SK-N-SH (cell line): ENCODE measurements around the gene MARVELD1. TPM values are rescaled to one million over a fixed set of nuclear protein-coding genes. Genes with fewer than 3 reads are reported as not detected.

ENCODE experiments used
- CTCF ChIA-PET: fragments of 300-600, 350-600 bp; formaldehyde crosslinking; extraction: SDS; loops from one replicate; lab custom pipeline; 2021; lab: Yijun Ruan, JAX
- POLR2A ChIA-PET: fragments of 350-600 bp; sonication (Branson Sonifier 250); formaldehyde crosslinking; extraction: SDS; loops from one replicate; lab custom pipeline; 2020; ENCODE audit warnings: antibody characterized with exemption, inconsistent platforms; lab: Yijun Ruan, JAX
- DNase-seq: peaks from one replicate; pipeline ENCODE4 v3.0.0; 2012
- H2AFZ ChIP-seq: fragments of 200-600 bp; sonication (generic); 2 replicates; pipeline ENCODE4 v1.8.1; 2016; ENCODE audit warnings: antibody characterized with exemption, mild to moderate bottlenecking, low read depth
- H3F3A ChIP-seq: fragments of 200-600 bp; sonication (generic); replicated peaks from 2 replicates; pipeline ENCODE3; 2016; ENCODE audit warnings: antibody characterized with exemption, mild to moderate bottlenecking; ENCODE audit not compliant: insufficient read depth
- H3K27ac ChIP-seq, 2 experiments: fragments of 200-500 bp in 1 of 2; fragments of 200-600 bp in 1 of 2; sonication (Bioruptor generic) in 1 of 2; sonication (generic), shearing (Covaris generic) in 1 of 2; 2 replicates each; pipeline versions ENCODE4 v1.5.1 to v1.6.1; 2014 to 2016; ENCODE audit warnings: low read depth in 2 of 2, inconsistent platforms in 1 of 2, low read length in 1 of 2, mild to moderate bottlenecking in 1 of 2, mixed read lengths in 1 of 2
- H3K27me3 ChIP-seq: fragments of 200-600 bp; sonication (generic), shearing (Covaris generic); 2 replicates; pipeline ENCODE4 v1.6.1; 2016; ENCODE audit warnings: mixed run types; ENCODE audit not compliant: insufficient read depth
- H3K36me3 ChIP-seq, 2 experiments: fragments of 200-500 bp in 1 of 2; fragments of 200-600 bp in 1 of 2; sonication (Bioruptor generic) in 1 of 2; sonication (generic) in 1 of 2; replicated peaks in 1 of 2; 2 replicates each; pipeline versions ENCODE3 to v1.5.1; 2014 to 2016; ENCODE audit warnings: low read length in 1 of 2, mild to moderate bottlenecking in 1 of 2; ENCODE audit not compliant: insufficient read depth in 2 of 2, control insufficient read depth in 1 of 2
- H3K4me1 ChIP-seq, 2 experiments: fragments of 200-500 bp in 1 of 2; fragments of 200-600 bp in 1 of 2; sonication (Bioruptor generic) in 1 of 2; sonication (generic), shearing (Covaris generic) in 1 of 2; 2 replicates each; pipeline versions ENCODE4 v1.5.1 to v1.6.1; 2014 to 2016; ENCODE audit warnings: low read depth in 1 of 2, low read length in 1 of 2, mixed run types in 1 of 2; ENCODE audit not compliant: insufficient read depth in 2 of 2, control insufficient read depth in 1 of 2
- H3K4me2 ChIP-seq: fragments of 200-600 bp; sonication (generic), shearing (Covaris generic); 2 replicates; pipeline ENCODE4 v1.6.1; 2017; ENCODE audit warnings: mixed run types
- H3K4me3 ChIP-seq, 2 experiments: fragments of 200-500 bp in 1 of 2; fragments of 200-600 bp in 1 of 2; sonication (Bioruptor generic) in 1 of 2; sonication (generic), shearing (Covaris generic) in 1 of 2; 2 replicates each; pipeline versions ENCODE4 v1.5.1 to v1.8.1; 2014 to 2016; ENCODE audit warnings: low read depth in 2 of 2, inconsistent platforms in 1 of 2, low read length in 1 of 2, mild to moderate bottlenecking in 1 of 2, mixed read lengths in 1 of 2, moderate library complexity in 1 of 2
- H3K79me2 ChIP-seq: fragments of 200-600 bp; sonication (generic); 2 replicates; pipeline ENCODE4 v1.8.1; 2017; ENCODE audit warnings: mild to moderate bottlenecking; ENCODE audit not compliant: insufficient read depth
- H3K9ac ChIP-seq: fragments of 200-600 bp; sonication (generic); 2 replicates; pipeline ENCODE4 v1.6.1; 2017; ENCODE audit warnings: mixed run types
- H3K9me2 ChIP-seq: fragments of 200-600 bp; sonication (generic); 2 replicates; pipeline ENCODE4 v1.6.1; 2017; ENCODE audit warnings: mixed run types
- H3K9me3 ChIP-seq: fragments of 200-600 bp; sonication (generic); 2 replicates; pipeline ENCODE4 v1.6.1; 2017; ENCODE audit warnings: mixed run types, mild to moderate bottlenecking, moderate library complexity
- H4K20me1 ChIP-seq: fragments of 200-600 bp; sonication (generic); 2 replicates; pipeline ENCODE4 v1.6.1; 2017; ENCODE audit warnings: mild to moderate bottlenecking, mixed run types; ENCODE audit not compliant: insufficient read depth
- CHD2 ChIP-seq: fragments of 150-350 bp; IDR thresholded peaks from 2 replicates; pipeline ENCODE4 v1.6.1; 2018; ENCODE audit warnings: low read length; ENCODE audit not compliant: partially characterized antibody
- ELF1 ChIP-seq: IDR thresholded peaks from 2 replicates; pipeline ENCODE4 v1.4.0; 2012
- EP300 ChIP-seq, 2 experiments: IDR thresholded peaks; 2 replicates each; pipeline versions ENCODE4 v1.4.0 to v1.6.1; 2012; ENCODE audit warnings: borderline replicate concordance in 1 of 2, low read depth in 1 of 2, low read length in 1 of 2
- EZH2phosphoT487 ChIP-seq: fragments of 200-600 bp; sonication (generic); IDR thresholded peaks from 2 replicates; pipeline ENCODE4 v1.6.1; 2017; ENCODE audit warnings: low read depth, mixed run types, mild to moderate bottlenecking, antibody characterized with exemption, moderate library complexity, borderline replicate concordance
- FOSL2 ChIP-seq: IDR thresholded peaks from 2 replicates; pipeline ENCODE4 v1.4.0; 2012; ENCODE audit warnings: low read depth, mild to moderate bottlenecking, moderate library complexity, borderline replicate concordance
- FOXM1 ChIP-seq: IDR thresholded peaks from 2 replicates; pipeline ENCODE4 v1.4.0; 2012; ENCODE audit warnings: low read depth, mild to moderate bottlenecking
- JUND ChIP-seq: IDR thresholded peaks from 2 replicates; pipeline ENCODE4 v1.4.0; 2012
- MXI1 ChIP-seq: IDR thresholded peaks from 2 replicates; pipeline ENCODE4 v1.6.1; 2012; ENCODE audit warnings: mild to moderate bottlenecking, low read depth, low read length, improper control_type of control experiment
- RCOR1 ChIP-seq: fragments of 150-350 bp; IDR thresholded peaks from 2 replicates; pipeline ENCODE4 v1.6.1; 2017; ENCODE audit warnings: antibody characterized with exemption, low read length
- SIN3A ChIP-seq: IDR thresholded peaks from 2 replicates; pipeline ENCODE4 v1.6.1; 2012; ENCODE audit warnings: low read depth, mild to moderate bottlenecking, low read length, moderate library complexity, borderline replicate concordance
- TAF1 ChIP-seq: IDR thresholded peaks from 2 replicates; pipeline ENCODE4 v1.6.1; 2012; ENCODE audit warnings: low read depth, mild to moderate bottlenecking, low read length, moderate library complexity, borderline replicate concordance
- TCF12 ChIP-seq: IDR thresholded peaks from 2 replicates; pipeline ENCODE4 v1.4.0; 2012
- WGBS: methylation state at CpG from one replicate; pipeline ENCODE4 v1.1.6; 2017; ENCODE audit warnings: low lambda C conversion rate; 5-methylcytosine and 5-hydroxymethylcytosine counted together
- polyA plus RNA-seq, 3 experiments: library from polyadenylated mRNA; depleted of rRNA; stranded (reverse); fragments of >200 nt; gene quantifications; 2 replicates each; pipeline ENCODE4 v1.2.3, GENCODE V29; 2012
- TF ChIP-seq, protein P1 (sequence below): IDR thresholded peaks from 2 replicates; pipeline ENCODE4; 2012
- TF ChIP-seq, protein P2 (sequence below): fragments of 150-350 bp; IDR thresholded peaks from 2 replicates; pipeline ENCODE4 v1.6.1; 2017; ENCODE audit warnings: antibody characterized with exemption, low read length, low read depth, borderline replicate concordance
- TF ChIP-seq, protein P3 (sequence below): IDR thresholded peaks from 2 replicates; pipeline ENCODE4 v1.4.0; 2012; ENCODE audit warnings: low read depth, borderline replicate concordance
- TF ChIP-seq, protein P4 (sequence below): IDR thresholded peaks from 2 replicates; pipeline ENCODE4 v1.6.1; 2012; ENCODE audit warnings: mild to moderate bottlenecking, low read depth, low read length, moderate library complexity

Gene MARVELD1
- polyA plus RNA-seq, 1 of the 3 experiments (the other 2 are of a cell fraction), result 53.0 TPM

DNA sequence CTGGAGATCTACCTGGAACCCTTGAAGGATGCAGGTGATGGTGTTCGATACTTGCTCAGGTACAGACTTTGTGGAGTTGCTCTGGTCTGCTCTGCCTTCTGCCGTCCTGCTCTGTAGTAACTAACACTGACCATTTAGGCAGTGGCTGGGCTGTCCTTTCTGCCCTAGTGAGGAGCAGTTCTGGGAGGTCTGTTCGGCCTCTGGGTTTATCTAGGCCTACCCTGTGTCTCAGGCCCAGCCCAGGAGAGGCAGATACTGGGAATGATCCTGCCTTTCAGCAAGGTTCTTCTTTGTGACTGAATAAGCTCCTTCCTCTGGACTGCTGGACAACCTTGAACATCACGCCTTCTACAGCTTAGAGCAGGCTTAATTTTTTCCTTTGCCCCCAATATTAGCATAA lies 25.1 kb downstream of the MARVELD1 start:
- peaks cover 0 to 25% of the 10 kb centered on the region in 2 experiments; a peak in 2 of 4 replicates for H3K4me1 ChIP-seq
- no peaks in the 10 kb centered on the region for H3K9me3 ChIP-seq
- peaks cover 24% of the 10 kb centered on the region for H4K20me1 ChIP-seq
- no peak overlapping the region for H3K9ac ChIP-seq
- H3K9me2 ChIP-seq, result no peaks in the 10 kb centered on the region
- POLR2A ChIA-PET, result no interaction called here
- no peak overlapping the region for H2AFZ ChIP-seq
- 87% methylated on average over 4 of the region's 4 CpGs for WGBS
- no peak overlapping the region for H3K27ac ChIP-seq
- peak overlapping the region in 1 of 2 experiments; percentile 89; a peak in 1 of 4 replicates for H3K4me3 ChIP-seq
- H3F3A ChIP-seq, result no peaks in the 10 kb centered on the region
- H3K79me2 ChIP-seq, result peaks cover 53% of the 10 kb centered on the region
- H3K36me3 ChIP-seq, result peaks cover 25 to 27% of the 10 kb centered on the region in 2 experiments
- peak overlapping the region; percentile 85 for H3K4me2 ChIP-seq
- no peak for DNase-seq
- TF ChIP-seq CHD2 (no peak), FOXM1 (no peak), FOSL2 (no peak), EZH2phosphoT487 (no peak), RCOR1 (no peak), TCF12 (no peak), TAF1 (no peak), SIN3A (no peak), JUND (no peak), EP300 (IDR thresholded peaks at IDR 0.05; ENCODE audit: borderline replicate concordance in 1 of 2, low read depth in 1 of 2, low read length in 1 of 2) (no peak), ELF1 (no peak)
- TF ChIP-seq, protein P1, sequence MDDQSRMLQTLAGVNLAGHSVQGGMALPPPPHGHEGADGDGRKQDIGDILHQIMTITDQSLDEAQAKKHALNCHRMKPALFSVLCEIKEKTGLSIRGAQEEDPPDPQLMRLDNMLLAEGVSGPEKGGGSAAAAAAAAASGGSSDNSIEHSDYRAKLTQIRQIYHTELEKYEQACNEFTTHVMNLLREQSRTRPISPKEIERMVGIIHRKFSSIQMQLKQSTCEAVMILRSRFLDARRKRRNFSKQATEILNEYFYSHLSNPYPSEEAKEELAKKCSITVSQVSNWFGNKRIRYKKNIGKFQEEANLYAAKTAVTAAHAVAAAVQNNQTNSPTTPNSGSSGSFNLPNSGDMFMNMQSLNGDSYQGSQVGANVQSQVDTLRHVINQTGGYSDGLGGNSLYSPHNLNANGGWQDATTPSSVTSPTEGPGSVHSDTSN, result no peak
- TF ChIP-seq, protein P2, sequence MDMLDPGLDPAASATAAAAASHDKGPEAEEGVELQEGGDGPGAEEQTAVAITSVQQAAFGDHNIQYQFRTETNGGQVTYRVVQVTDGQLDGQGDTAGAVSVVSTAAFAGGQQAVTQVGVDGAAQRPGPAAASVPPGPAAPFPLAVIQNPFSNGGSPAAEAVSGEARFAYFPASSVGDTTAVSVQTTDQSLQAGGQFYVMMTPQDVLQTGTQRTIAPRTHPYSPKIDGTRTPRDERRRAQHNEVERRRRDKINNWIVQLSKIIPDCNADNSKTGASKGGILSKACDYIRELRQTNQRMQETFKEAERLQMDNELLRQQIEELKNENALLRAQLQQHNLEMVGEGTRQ, result no peak
- TF ChIP-seq, protein P3, sequence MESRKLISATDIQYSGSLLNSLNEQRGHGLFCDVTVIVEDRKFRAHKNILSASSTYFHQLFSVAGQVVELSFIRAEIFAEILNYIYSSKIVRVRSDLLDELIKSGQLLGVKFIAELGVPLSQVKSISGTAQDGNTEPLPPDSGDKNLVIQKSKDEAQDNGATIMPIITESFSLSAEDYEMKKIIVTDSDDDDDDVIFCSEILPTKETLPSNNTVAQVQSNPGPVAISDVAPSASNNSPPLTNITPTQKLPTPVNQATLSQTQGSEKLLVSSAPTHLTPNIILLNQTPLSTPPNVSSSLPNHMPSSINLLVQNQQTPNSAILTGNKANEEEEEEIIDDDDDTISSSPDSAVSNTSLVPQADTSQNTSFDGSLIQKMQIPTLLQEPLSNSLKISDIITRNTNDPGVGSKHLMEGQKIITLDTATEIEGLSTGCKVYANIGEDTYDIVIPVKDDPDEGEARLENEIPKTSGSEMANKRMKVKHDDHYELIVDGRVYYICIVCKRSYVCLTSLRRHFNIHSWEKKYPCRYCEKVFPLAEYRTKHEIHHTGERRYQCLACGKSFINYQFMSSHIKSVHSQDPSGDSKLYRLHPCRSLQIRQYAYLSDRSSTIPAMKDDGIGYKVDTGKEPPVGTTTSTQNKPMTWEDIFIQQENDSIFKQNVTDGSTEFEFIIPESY, result no peak
- TF ChIP-seq, all 33 proteins: peak for 0
- H3K27me3 ChIP-seq, result no peaks in the 10 kb centered on the region
- CTCF ChIA-PET, result interaction anchor here (0.8 kb wide), 1 partner anchor 64 kb away, joined by 3 read pairs; no protein-coding TSS in a partner anchor

DNA sequence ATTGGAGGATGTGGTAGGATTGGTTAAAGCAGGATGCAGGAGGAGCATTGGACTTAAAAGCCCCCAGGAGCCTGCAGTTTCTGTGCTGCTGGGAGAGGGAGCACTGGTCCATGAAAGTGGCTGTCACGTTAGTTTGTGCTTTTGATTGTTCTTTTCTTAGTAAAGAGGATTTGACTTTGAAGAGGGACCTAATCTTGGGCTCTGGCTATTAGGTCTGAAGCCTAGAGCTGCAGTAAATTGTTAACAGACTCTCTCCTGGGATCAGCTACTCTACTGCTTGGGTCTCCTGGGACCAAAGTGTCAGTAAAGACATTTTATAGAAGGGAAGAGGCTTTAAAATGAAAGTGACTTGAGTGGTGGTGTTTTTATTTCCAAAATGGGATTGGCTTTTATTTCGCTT lies 27.1 kb downstream of the MARVELD1 start:
- H3K27ac ChIP-seq, result no peak overlapping the region
- no peak overlapping the region for H3K4me3 ChIP-seq
- DNase-seq, result no peak
- H3K27me3 ChIP-seq, result no peaks in the 10 kb centered on the region
- CTCF ChIA-PET, result interaction anchor here (1.0 to 1.2 kb wide), 3 partner anchors 26 to 92 kb away, joined by 3 to 4 read pairs (median 3); no protein-coding TSS in a partner anchor
- no peaks in the 10 kb centered on the region for H3K9me2 ChIP-seq
- H3K36me3 ChIP-seq, result peaks cover 35 to 43% of the 10 kb centered on the region in 2 experiments
- H3K4me2 ChIP-seq, result no peak overlapping the region
- no peak overlapping the region for H3K9ac ChIP-seq
- peaks cover 28% of the 10 kb centered on the region for H4K20me1 ChIP-seq
- H3K4me1 ChIP-seq, result peaks cover 0 to 36% of the 10 kb centered on the region in 2 experiments; a peak in 2 of 4 replicates
- WGBS, result 90% methylated on average over 2 of the region's 2 CpGs
- no peaks in the 10 kb centered on the region for H3K9me3 ChIP-seq
- no peaks in the 10 kb centered on the region for H3F3A ChIP-seq
- POLR2A ChIA-PET, result no interaction called here
- H3K79me2 ChIP-seq, result peaks cover 53% of the 10 kb centered on the region
- H2AFZ ChIP-seq, result no peak overlapping the region
- TF ChIP-seq, protein P3, result no peak
- TF ChIP-seq JUND (no peak), MXI1 (no peak)
- TF ChIP-seq, protein P4, sequence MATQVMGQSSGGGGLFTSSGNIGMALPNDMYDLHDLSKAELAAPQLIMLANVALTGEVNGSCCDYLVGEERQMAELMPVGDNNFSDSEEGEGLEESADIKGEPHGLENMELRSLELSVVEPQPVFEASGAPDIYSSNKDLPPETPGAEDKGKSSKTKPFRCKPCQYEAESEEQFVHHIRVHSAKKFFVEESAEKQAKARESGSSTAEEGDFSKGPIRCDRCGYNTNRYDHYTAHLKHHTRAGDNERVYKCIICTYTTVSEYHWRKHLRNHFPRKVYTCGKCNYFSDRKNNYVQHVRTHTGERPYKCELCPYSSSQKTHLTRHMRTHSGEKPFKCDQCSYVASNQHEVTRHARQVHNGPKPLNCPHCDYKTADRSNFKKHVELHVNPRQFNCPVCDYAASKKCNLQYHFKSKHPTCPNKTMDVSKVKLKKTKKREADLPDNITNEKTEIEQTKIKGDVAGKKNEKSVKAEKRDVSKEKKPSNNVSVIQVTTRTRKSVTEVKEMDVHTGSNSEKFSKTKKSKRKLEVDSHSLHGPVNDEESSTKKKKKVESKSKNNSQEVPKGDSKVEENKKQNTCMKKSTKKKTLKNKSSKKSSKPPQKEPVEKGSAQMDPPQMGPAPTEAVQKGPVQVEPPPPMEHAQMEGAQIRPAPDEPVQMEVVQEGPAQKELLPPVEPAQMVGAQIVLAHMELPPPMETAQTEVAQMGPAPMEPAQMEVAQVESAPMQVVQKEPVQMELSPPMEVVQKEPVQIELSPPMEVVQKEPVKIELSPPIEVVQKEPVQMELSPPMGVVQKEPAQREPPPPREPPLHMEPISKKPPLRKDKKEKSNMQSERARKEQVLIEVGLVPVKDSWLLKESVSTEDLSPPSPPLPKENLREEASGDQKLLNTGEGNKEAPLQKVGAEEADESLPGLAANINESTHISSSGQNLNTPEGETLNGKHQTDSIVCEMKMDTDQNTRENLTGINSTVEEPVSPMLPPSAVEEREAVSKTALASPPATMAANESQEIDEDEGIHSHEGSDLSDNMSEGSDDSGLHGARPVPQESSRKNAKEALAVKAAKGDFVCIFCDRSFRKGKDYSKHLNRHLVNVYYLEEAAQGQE, result no peak
- TF ChIP-seq, protein P2, result no peak
